GM12878 (cell line): ENCODE measurements around the gene TPP2. TPM values are rescaled to one million over a fixed set of nuclear protein-coding genes. Genes with fewer than 3 reads are reported as not detected.

Experiments
- ATAC-seq: fragments of 200-7000 bp; cut with Tn5 transposase; 3 replicates; pipeline ENCODE4 v1.9.1; 2020; ENCODE audit warnings: mild to moderate bottlenecking, moderate library complexity
- BruUV-seq: library from RNA; stranded (reverse); fragments of 400-500 nt; replicated peaks from 2 replicates; lab custom pipeline; 2021; lab: Mats Ljungman, UMichigan
- CTCF ChIA-PET: fragments of 300-600 bp; sonication (Branson Sonifier 250); formaldehyde crosslinking; extraction: SDS; loops from one replicate; lab custom pipeline; 2021; ENCODE audit warnings: inconsistent platforms; lab: Yijun Ruan, JAX
- POLR2A ChIA-PET: fragments of 350-600 bp; formaldehyde crosslinking; extraction: SDS; loops from one replicate; lab custom pipeline; 2021; ENCODE audit warnings: inconsistent platforms; lab: Charles Lee
- RAD21 ChIA-PET: fragments of 300-600 bp; sonication (Branson Sonifier 250); formaldehyde crosslinking; loops from one replicate; lab custom pipeline; 2023; ENCODE audit warnings: antibody characterized with exemption; ENCODE audit not compliant: unreplicated experiment; lab: Charles Lee
- SMC1A ChIA-PET: fragments of 300-600 bp; sonication (Branson Sonifier 250); formaldehyde crosslinking; loops from one replicate; lab custom pipeline; 2023; ENCODE audit not compliant: unreplicated experiment, uncharacterized antibody; lab: Charles Lee
- DNase-seq: peaks from one replicate; pipeline ENCODE4 v3.0.0-alpha.2; 2011; ENCODE audit warnings: low read depth, low spot score
- FAIRE-seq: peaks from 3 replicates; lab custom pipeline; 2011; peaks lifted over from hg19 to GRCh38; lab: Jason Lieb, UNC
- H2AFZ ChIP-seq: 2 replicates; pipeline ENCODE4 v1.6.0; 2011; ENCODE audit warnings: low read depth, low read length, control low read depth; ENCODE audit not compliant: control insufficient read depth
- H3K27ac ChIP-seq: 2 replicates; pipeline ENCODE4 v1.5.1; 2011; ENCODE audit warnings: control low read depth; ENCODE audit not compliant: control insufficient read depth, insufficient read depth
- H3K27me3 ChIP-seq, 2 experiments: replicated peaks in 1 of 2; 2 replicates each; pipeline versions ENCODE4 v1.6.0 to v1.6.1; 2011; ENCODE audit warnings: low read length in 1 of 2; ENCODE audit not compliant: control insufficient read depth in 2 of 2, insufficient read depth in 2 of 2
- H3K36me3 ChIP-seq, 2 experiments: 2 replicates each; pipeline ENCODE4 v1.5.1; 2011; ENCODE audit warnings: low read length in 1 of 2; ENCODE audit not compliant: control insufficient read depth in 2 of 2, insufficient read depth in 2 of 2
- H3K4me1 ChIP-seq: 2 replicates; pipeline ENCODE4 v1.6.1; 2011; ENCODE audit warnings: mild to moderate bottlenecking, low read length, moderate library complexity, mixed read lengths; ENCODE audit not compliant: control insufficient read depth, insufficient read depth
- H3K4me2 ChIP-seq: 2 replicates; pipeline ENCODE4 v1.6.0; 2011; ENCODE audit warnings: control low read depth; ENCODE audit not compliant: control insufficient read depth, insufficient read depth
- H3K4me3 ChIP-seq: fragments of 200-600 bp; sonication (generic); 2 replicates; pipeline ENCODE4 v1.5.1; 2016
- H3K79me2 ChIP-seq: 2 replicates; pipeline ENCODE4 v1.6.0; 2011; ENCODE audit warnings: low read length; ENCODE audit not compliant: control insufficient read depth, insufficient read depth
- H3K9ac ChIP-seq: 2 replicates; pipeline ENCODE4 v1.8.0; 2011; ENCODE audit warnings: low read length, control low read depth, mixed read lengths; ENCODE audit not compliant: control insufficient read depth, insufficient read depth
- H3K9me3 ChIP-seq: replicated peaks from 3 replicates; pipeline ENCODE4 v1.5.1; 2011; ENCODE audit warnings: mild to moderate bottlenecking, low read length; ENCODE audit not compliant: control insufficient read depth, insufficient read depth
- H4K20me1 ChIP-seq: 2 replicates; pipeline ENCODE4 v1.6.0; 2011; ENCODE audit not compliant: control insufficient read depth, insufficient read depth
- ETV6 ChIP-seq, 2 experiments: fragments of 450-650 bp in 1 of 2; IDR thresholded peaks in 1 of 2; conservative IDR thresholded peaks in 1 of 2; 2 replicates each; pipeline ENCODE4 v1.6.1; 2014; ENCODE audit warnings: antibody characterized with exemption in 1 of 2, borderline replicate concordance in 1 of 2, low read depth in 1 of 2, mild to moderate bottlenecking in 1 of 2, moderate library complexity in 1 of 2
- NRF1 ChIP-seq: conservative IDR thresholded peaks from 2 replicates; pipeline ENCODE4 v1.6.1; 2011; ENCODE audit warnings: mild to moderate bottlenecking, low read depth, low read length, improper control_type of control experiment
- ZBTB4 ChIP-seq: fragments of 450-650 bp; formaldehyde crosslinking; IDR thresholded peaks from 2 replicates; pipeline ENCODE4 v1.4.0; 2022; ENCODE audit warnings: mild to moderate bottlenecking, moderate library complexity
- WGBS: methylation state at CpG from one replicate; pipeline ENCODE4 v1.1.6; 2016; ENCODE audit warnings: low lambda C conversion rate; ENCODE audit not compliant: insufficient replicate concordance, insufficient coverage; ENCODE audit errors: missing lambda C conversion rate; 5-methylcytosine and 5-hydroxymethylcytosine counted together
- in situ Hi-C: fragments of 300-500 bp; cut with MboI; formaldehyde crosslinking; loops from 9 replicates; pipeline ENCODE4 v1.14.3; 2018; ENCODE audit warnings: mixed read lengths
- intact Hi-C: fragments of 100-400 bp; cut with micrococcal nuclease; formaldehyde crosslinking; loops from one replicate; pipeline ENCODE4 v1.14.2; 2022; ENCODE audit not compliant: unreplicated experiment
- polyA plus RNA-seq, 11 experiments: library from polyadenylated mRNA; depleted of rRNA in 4 of 11; unstranded in 6 of 11; stranded (reverse) in 5 of 11; fragments of >200 nt; fragmentation: Nextera tagmentation in 4 of 11; fragmentation: Illumina TruSeq in 1 of 11; extraction: Ambion mirVana in 4 of 11; extraction: Trizol in 1 of 11; gene quantifications; 1 replicate in 1 of 11; 2 replicates in 10 of 11; pipeline versions ENCODE4 v1.2.1 to v1.2.3, GENCODE V29; 2011 to 2016; ENCODE audit warnings: inconsistent platforms in 2 of 11, missing spikeins in 2 of 11, low read depth in 1 of 11
- total RNA-seq, 4 experiments: library from RNA; depleted of rRNA in 3 of 4; stranded (reverse); fragments of >200 nt in 3 of 4; fragmentation: Illumina TruSeq in 1 of 4; extraction: Trizol in 1 of 4; gene quantifications; 2 replicates each; pipeline versions ENCODE4 v1.2.1 to v1.2.3, GENCODE V29; 2013 to 2021

TPP2 gene
- total and polyA plus RNA-seq, 10 of the 15 experiments (the other 5 are each of a cell fraction or from before 2014, with no cell fraction given) = 18.4 to 82.3 (median 55.4) TPM

GRCh38 chr13:102610296-102610895 is 13.6 kb downstream of the TPP2 start:
- ChIA-PET SMC1A (interaction anchor here (0.9 kb wide), 1 partner anchor 14 kb away, joined by 3 read pairs; no protein-coding TSS in a partner anchor), RAD21 (no interaction called here), POLR2A (interaction anchor here (0.6 kb wide), 1 partner anchor 30 kb away, joined by 3 read pairs; no protein-coding TSS in a partner anchor), CTCF (interaction anchor here (1.1 kb wide), 1 partner anchor 15 kb away, joined by 3 read pairs; no protein-coding TSS in a partner anchor)
- no peak overlapping the region for H3K27ac ChIP-seq
- DNase-seq (no peak), ATAC-seq (no peak), FAIRE-seq (no peak)
- in situ Hi-C loops (no loop called here), intact Hi-C loops (no loop called here)
- 96% methylated on average over 9 of the region's 9 CpGs for WGBS
- no peak overlapping the region for H3K9ac ChIP-seq
- peaks cover 29% of the 10 kb centered on the region for H3K79me2 ChIP-seq
- BruUV-seq = no TSS peak
- H3K27me3 ChIP-seq = no peaks in the 10 kb centered on the region
- H3K4me2 ChIP-seq = no peak overlapping the region
- peaks cover 11 to 30% of the 10 kb centered on the region in 2 experiments for H3K36me3 ChIP-seq
- no peaks in the 10 kb centered on the region for H4K20me1 ChIP-seq
- TF ChIP-seq NRF1 (no peak), ZBTB4 (CRISPR knock-in tag) (no peak), ETV6 (conservative IDR thresholded peaks at IDR 0.05 in 1 of 2, IDR thresholded peaks at IDR 0.05 in 1 of 2; ENCODE audit: borderline replicate concordance in 1 of 2, low read depth in 1 of 2) (no peak)
- no peaks in the 10 kb centered on the region for H3K4me1 ChIP-seq
- H2AFZ ChIP-seq = no peak overlapping the region
- H3K4me3 ChIP-seq = no peak overlapping the region
- H3K9me3 ChIP-seq = no peaks in the 10 kb centered on the region
